HG02885 (cell line): ENCODE results near the gene PTGS2.
"Not testable (repeated sequence)": the region's sequence is repeated elsewhere in the genome, so short reads cannot be mapped to it uniquely, and the experiment has no call there.

Source experiments
- ATAC-seq: cut with Tn5 transposase; IDR thresholded peaks from one replicate; pipeline ENCODE4 v1.9.1; 2021; ENCODE audit warnings: mild to moderate bottlenecking; ENCODE audit not compliant: unreplicated experiment, poor library complexity

Gene PTGS2

GRCh38 chr1:186670297-186671135, 9.7 kb downstream of the PTGS2 start:
- no peak for ATAC-seq

- ATAC-seq: not testable (repeated sequence)
Observed at GRCh38 chr1:186669784-186670183, 10.4 kb downstream of the PTGS2 start.

DNA sequence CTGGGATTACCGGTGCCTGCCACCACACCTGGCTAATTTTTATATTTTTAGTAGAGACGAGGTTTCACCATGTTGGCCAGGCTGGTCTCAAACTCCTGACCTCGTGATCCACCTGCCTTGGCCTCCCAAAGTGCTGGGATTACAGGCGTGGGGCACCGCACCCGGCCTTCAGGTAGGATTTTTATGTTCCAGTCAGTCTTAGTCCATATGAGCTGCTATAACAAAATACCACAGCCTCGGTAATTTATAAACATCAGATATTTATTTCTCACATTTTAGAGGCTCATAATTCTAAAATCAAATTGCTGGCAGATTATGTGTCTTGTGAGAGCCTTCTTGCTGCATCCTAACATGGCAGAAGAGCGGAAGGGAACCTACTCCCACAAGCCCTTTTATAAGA, 16.0 kb downstream of the PTGS2 start:
- ATAC-seq: not testable (repeated sequence)

- no peak for ATAC-seq
Observed at GRCh38 chr1:186662752-186663151, 17.5 kb downstream of the PTGS2 start.

DNA sequence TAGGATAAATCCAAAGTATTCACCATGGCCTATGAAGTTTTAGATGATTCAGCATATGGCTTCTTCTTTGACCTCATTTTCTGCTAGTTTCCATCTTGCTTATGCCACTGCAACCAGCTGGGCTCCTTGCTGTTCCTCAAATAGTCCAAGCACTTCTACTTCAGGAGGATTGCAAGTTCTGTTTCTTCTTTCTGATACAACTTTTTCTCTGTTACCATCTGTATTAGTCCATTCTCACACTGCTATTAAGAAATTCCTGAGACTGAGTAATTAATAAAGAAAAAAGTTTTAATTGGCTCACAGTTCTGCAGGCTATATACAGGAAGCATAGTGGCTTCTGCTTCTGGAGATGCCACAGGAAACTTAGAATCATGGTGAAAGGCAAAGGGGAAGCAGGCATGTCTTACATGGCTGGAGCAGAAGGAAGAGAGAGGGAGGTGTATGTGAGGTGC, 20.3 kb downstream of the PTGS2 start:
- ATAC-seq: no peak

DNA sequence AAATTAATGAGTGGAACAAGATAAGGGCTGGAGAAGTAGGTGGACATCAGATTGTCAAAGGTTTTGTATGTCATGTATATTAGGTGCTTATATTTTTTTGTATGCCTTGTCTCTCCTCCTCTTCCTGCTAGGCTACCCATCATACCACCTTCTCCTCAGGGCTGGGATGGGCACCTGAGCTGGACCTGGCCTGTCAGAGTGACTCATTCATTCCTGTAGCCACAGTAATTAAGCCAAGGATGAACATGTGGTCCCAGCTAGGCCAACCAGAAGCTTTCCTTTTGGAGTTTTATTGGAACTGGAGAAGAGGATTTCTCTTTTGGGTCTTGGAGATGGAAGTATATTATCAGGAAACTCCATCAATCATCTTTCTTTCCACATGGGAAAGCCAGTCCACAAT, 21.2 kb downstream of the PTGS2 start:
- ATAC-seq: no peak

DNA sequence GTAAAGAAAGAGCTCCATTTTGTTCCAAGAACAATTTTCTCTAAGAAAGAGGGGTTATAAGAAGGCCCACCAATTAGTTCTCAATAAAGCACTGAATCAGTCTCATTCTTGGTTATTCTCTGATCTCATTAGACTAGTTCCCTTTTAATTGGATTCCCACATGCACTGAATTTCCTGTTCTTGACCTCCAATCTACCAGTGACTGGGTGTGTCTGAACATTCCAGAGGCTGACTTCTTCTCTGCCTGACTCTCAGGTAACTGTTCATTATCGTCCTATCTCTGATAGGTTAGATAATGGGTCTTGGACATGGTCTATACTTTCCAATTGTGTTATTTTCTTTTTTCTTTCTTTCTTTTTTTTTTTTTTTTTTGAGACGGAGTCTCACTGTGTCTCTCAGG, 22.7 kb downstream of the PTGS2 start:
- no peak for ATAC-seq

- ATAC-seq: no peak
Observed at GRCh38 chr1:186655876-186656275, 24.3 kb downstream of the PTGS2 start.

DNA sequence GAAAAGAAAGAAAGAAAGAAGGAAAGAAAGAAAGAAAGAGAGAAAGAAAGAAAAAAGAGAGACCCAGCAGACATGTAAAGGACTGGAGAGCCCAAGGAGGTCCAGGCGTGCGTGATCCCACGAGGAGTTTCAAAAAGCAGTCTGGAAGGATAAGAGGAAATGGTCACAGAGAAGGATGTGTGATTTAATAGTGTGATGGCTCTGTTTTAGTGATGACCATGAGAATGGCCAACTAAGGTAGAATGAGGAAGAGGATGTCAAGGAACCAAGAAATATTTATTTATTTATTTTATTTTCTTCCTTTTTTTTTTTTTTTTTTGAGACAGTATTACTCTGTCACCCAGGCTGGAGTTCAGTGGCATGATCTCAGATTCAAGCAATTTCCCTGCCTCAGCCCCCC, 25.5 kb downstream of the PTGS2 start:
- no peak for ATAC-seq

- no peak for ATAC-seq
Observed at GRCh38 chr1:186653312-186653711, 26.9 kb downstream of the PTGS2 start.

DNA sequence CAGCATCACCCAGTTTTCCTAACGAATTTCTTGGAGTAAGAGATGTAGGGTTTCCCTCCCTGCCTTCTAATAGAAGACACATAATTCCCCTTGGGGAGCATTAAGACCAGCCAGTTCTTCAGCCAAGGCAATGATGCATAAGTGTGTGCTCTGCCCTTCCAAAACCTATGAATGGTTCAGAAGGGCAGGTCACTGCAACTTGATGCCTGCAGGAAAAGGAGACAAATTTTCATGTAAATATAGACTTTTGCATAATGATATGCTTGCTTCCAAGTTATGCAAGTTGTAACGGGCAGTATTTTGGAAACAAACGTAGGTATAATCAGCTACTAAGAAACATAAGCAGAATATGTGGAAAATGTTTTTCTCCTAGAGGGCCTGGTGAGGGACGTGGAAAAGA, 31.6 kb downstream of the PTGS2 start:
- ATAC-seq: no peak

DNA sequence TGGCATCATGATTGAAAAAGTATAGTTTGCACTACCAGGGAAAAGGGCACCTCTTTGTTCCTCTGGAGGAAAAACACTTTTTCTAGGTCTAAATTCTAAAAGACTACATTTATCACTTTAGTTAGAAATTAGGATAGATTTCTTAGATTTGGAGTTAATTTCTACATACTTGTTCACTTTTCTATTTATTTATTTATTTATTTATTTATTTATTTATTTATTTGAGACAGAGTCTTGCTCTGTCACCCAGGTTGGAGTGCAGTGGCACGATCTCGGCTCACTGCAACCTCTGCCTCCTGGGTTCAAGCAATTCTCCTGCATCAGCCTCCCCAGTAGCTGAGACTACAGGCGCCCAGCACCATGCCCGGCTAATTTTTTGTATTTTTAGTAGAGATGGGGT, 32.2 kb downstream of the PTGS2 start:
- not testable (repeated sequence) for ATAC-seq

DNA sequence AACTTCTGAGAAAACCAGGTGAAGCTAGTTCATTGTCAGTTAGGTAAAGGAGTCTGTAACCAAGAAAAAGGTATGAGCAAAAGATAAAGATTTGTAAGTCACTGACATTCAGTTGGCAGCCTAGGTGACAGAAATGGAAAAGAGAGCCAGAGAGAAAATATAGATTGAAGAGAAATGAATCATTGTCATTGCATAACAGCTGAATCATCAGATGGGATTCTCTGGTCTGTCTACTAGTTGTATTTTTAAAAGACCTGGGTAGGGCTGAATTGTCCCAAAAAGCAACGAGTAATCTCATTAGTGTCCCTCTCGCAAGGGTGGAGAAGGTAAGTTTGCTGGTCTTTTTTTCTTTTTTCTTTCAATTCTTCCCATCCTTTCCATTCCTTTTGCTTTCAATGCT, 36.6 kb downstream of the PTGS2 start:
- ATAC-seq: no peak

- ATAC-seq: not testable (repeated sequence)
Observed at GRCh38 chr1:186637567-186637966, 42.7 kb downstream of the PTGS2 start.

- ATAC-seq: no peak
Observed at GRCh38 chr1:186636786-186637185, 43.4 kb downstream of the PTGS2 start.

GRCh38 chr1:186634511-186634910, 45.7 kb downstream of the PTGS2 start:
- ATAC-seq: no peak

DNA sequence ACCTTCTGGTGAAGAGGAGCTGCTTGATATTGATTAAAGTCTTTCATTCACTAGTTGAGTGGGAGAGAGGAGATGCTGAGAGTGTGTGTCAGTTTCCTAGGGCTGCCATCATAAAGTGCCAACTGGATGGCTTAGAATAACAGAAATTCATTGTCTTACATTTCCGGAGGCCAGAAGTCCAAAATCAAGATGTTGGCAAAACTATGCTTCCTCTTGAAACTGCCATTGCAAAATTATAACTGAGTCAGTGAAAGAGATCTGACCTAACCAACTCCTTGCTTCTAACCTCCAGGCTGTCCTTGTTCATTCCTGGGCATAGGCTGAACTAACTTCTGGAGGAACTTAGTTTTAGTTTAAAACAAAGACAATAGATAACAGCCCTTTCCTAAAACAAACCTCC, 47.1 kb downstream of the PTGS2 start:
- ATAC-seq: no peak

DNA sequence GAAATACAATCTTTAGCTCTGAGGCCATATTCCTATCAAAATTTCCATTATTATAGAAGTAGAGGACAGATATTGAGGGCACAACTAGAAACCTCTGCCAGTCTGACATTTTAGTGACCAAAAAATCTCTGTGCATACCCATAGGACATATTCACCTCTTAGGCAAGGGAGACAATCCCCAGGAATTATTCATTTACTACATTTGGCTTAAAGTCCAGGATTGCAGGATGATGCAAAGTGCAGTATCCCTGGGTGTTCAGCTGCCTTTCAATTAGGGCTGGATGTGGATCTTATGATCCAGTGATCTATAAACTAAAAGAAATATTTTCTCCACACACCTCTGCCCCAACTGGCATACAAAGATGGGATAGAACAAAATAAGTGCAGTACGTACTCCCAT, 50.9 kb downstream of the PTGS2 start:
- ATAC-seq: no peak

DNA sequence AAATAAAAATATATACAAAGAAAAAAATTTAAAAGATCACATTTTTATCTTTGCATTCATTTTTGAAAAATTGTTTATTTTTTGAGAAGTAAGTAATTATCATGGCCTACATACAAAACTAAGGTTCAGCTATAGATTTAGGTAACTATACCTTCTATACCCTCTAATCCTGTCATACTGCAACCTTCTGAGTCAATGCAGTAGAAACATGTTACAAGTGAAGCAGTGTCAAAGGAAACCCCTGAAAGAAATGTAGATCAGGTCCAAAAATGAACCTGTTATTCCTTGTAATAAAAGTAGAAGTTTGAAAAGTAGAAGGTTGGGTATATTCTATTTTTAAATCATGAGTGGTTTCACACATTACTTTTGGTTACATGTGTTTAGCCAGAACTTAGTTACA, 51.3 kb downstream of the PTGS2 start:
- peak; percentile 62 for ATAC-seq

- no peak for ATAC-seq
Observed at GRCh38 chr1:186627019-186627418, 53.2 kb downstream of the PTGS2 start.

DNA sequence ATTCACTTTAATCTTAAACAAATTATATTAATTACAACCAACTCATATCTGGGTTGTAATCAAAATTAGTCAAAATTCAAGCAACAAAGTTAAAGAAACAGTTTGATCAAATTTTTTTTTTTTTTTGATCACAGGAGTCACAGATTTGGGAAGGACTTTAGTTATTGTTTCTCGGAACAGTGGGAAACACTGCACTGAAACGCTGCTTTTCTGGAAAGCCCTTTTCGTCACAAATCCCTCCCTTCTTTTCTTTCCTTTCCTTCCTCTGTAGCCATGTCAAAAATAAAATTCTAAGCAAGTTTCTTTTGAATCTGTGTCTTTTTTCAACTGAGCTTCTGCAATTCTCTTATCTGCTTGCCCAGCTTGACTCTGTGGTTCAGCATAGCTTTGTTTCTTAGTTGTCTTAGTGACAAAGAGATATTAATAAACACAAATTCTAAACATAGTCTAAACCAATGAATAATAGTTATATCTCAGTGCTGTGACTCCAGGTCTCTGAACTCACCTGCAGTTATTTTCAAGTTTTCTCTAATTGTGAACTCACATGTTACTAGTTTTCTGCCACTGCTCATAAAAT, 53.8 kb downstream of the PTGS2 start:
- peak; percentile 56 for ATAC-seq

DNA sequence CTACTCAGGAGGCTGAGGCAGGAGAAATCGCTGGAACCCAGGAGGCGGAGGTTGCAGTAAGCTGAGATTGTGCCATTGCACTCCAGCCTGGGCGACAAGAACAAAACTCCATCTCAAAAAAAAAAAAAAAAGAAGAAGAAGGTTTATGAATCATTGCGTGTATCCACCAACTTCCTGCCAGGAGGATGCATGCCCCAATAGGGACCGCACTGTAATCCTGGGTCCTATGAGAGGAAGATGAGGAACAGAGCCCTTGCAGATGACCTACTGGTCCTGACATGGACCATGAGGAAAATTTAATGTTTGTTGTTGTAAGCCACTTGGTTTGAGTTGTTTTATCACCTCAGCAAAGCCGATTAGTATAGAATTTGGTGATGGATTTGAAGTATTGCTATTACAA, 56.7 kb downstream of the PTGS2 start:
- ATAC-seq: no peak
